Activated naive CD4-positive, alpha-beta T cell (primary cell): Measurements from ENCODE around the gene ANKS1B.
"Not testable (repeated sequence)": the region's sequence is repeated elsewhere in the genome, so short reads cannot be mapped to it uniquely, and the experiment has no call there.

Experiments used
- DNase-seq, 4 experiments: peaks; one replicate each; lab custom pipeline; 2025; lab: John Stamatoyannopoulos, UW

Gene ANKS1B

DNA sequence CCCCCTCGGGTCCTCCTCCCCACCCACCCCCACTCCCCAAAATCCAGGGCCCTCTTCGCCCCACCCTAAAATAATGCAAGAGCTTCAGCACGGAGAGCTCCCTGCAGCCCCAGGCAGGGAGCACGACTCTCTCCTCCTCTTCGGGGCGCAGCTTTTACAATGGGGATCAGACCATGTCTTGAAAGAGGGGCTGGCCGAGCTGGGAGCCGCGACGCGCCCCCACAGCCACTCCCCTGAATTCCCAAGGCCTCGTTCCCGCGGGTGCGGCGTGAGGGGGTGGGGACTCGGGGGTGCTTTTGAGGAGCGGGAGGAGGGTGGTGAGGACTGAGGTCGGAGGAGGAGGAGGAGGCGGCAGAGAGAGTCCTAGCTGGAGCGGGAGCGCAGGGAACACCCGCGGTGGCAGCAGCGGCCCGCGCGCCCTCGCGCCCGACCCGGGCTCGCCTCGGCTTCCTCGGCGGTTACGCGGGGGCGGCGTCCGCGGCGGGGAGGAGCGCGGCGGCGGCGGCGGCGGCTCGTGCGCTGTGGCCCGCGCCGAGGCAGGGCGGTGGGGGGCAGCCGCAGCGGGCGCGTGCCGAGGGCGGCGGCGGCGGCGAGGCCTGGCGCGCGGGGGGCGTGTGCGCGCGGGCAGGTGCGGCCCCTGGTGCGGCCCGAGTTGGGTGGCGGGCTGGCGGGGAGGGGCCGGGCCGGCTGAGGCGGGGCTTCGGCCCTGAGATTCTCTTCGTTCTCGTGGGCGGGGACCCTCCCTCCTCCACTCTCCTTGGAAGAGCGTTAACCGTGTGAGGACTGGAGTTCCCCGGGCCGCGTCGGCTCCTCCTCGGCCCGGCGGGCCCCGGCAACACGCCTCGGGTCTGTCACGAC, at the start of gene ANKS1B:
ANKS1B (minus strand) TSS at position 666 of the 858 bp plus-strand sequence. CDS start 699 bp downstream, outside the sequence.
- DNase-seq, result no peak

DNA sequence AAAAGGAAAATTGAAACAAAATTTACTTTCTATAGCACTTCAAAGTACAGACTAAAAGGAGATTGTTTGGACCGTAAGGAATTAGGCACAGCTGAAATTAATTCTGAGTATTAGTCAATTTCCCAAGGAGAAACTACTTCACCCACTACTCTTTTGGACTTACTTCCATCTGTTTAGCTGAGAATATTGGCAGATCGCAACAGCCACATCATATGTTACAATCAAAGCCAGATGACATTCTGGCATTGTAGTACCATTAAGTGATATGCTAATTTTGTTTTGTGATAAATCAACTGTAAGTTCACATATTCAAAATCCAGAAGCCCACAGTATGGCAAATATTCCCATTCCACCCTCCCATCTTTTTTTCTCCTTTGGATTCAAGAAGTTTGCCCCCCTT, 47.1 kb upstream of the ANKS1B start:
- DNase-seq, result no peak

DNA sequence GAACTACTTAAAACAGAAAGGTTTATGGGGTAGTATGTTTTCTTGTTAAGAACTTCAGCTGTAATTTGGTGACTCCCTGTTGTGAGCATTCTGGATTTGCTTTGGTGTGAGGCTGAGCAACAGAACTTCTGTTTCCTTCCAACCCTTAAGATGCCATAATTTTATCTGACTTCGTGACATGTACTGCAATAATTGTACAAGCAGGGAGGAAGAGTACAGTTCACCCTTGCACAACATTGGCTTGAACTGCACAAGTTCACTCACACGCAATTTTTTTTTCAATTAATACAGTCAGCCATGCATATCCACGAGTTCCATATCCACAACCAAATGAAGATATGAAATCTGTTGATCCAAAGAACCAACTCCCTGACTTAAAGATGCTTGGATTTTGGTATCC, 42.9 kb upstream of the ANKS1B start:
- DNase-seq, result no peak

DNA sequence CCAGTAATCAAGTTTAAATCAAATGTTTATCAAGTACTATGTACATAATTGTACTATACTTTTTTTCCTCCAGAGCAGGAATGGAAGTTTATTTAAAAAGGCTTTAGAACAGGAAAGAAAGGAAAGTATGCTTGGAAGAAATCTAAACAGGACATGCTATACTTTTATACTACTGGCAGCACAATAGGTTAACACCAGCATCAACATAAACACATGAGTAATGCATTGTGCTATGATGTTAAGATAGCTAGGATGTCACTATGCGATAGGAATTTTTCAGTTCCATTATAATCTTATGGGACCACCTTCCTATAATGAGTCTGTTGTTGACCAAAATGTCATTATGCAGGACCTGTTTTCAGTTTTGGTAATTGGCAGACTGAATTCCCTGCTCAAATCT, 41.5 kb upstream of the ANKS1B start:
- no peak for DNase-seq

DNA sequence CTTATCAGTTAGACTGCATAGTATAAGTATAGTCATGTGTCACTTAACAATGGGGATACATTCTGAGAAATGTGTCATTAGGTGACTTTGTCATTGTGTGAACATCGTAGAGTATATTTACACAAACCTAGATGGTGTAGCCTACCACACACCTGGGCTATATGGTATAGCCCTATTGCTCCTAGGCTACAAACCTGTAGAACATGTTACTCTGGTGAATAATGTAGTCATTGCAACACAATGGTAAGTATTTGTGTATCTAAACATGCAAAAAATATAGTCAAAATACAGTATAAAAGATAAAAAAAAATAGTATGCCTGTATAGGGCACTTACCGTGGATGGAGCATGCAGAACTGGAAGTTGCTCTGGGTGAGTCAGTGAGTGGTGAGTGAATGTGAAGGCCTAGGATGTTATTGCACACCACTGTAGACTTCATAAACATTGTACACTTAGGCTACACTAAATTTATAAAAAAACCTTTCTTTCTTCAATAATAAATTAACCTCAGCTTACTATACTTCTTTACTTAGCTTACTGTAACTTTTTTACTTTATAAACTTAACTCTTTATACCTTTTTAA, 40.3 kb upstream of the ANKS1B start:
- DNase-seq, result no peak

DNA sequence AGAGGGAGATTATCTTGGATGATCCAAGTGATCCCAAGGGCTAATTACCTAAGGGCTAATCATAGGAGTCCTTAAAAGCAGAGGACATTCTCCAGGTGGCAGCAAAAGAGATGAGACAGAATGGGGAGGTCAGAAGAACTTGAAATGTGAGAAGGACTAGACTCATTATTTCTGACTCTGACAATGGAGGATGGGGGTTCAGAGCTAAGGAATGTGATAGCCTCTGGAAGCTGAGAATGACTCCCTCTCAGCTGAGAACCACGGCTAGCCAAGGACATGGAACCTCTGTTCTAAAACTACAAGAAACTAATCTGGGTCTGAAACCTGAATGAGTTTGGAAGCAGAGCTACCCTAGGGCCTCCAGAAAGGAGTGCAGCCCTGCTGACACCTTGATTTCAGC, 35.6 kb upstream of the ANKS1B start:
- no peak for DNase-seq

DNA sequence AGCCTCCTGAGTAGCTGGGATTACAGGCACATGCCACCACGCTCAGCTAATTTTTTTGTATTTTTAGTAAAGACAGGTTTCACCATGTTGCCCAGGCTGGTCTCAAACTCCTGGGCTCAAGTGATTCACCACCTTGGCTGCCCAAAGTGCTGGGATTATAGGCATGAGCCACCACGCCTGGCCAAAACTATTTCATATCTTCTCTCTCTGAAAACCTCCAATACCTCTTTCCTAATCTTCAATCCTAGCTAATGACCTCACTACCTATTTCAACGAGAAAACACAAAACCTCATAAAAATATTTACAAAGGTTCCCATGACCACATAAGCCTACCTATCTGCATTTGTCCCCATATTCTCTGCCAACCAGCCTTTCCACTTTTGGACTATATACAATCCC, 32.3 kb upstream of the ANKS1B start:
- DNase-seq, result no peak

DNA sequence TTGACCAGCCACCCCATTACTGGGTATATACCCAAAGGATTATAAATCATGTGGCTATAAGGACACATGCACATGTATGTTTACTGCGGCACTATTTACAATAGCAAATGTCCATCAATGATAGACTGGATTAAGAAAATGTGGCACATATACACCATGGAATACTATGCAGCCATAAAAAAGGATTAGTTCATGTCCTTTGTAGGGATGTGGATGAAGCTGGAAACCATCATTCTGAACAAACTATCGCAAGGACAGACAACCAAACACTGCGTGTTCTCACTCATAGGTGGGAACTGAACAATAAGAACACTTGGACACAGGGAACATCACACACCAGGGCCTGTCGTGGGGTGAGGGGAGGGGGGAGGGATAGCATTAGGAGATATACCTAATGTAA, 31.6 kb upstream of the ANKS1B start:
- DNase-seq, result not testable (repeated sequence)

DNA sequence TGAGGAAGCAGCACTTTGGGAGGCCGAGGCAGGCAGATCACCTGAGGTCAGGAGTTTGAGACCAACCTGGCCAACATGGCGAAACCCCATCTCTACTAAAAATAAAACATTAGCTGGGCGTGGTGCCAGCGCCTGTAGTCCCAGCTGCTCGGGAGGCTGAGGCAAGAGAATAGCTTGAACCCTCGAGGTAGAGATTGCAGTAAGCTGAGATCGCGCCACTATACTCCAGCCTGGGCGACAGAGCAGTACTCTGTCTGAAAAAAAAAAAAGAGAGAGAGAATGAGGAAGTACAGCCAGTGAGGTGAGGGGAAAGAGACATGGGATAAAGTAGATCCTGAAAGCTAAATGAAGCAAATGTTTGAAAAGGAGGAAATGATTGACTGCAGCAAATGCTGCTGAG, 21.1 kb upstream of the ANKS1B start:
- not testable (repeated sequence) for DNase-seq

DNA sequence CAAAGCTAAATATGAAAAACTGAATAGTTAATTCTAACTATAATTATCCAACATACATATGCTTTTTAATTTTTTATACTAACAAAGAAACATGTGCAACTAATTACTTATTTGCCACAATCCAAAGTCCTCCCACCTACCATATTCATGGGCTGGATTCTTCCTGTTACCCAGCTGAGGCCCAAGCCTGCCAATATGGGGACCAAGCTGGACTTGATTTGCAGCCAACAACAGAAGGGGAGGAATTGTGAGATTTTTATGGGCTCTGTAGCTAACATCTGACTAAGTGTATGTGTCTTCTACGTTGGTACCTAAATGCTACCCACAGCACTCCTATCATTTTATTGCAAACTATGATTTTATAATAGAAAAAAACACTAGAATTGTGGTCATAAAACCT, 13.1 kb upstream of the ANKS1B start:
- no peak for DNase-seq

DNA sequence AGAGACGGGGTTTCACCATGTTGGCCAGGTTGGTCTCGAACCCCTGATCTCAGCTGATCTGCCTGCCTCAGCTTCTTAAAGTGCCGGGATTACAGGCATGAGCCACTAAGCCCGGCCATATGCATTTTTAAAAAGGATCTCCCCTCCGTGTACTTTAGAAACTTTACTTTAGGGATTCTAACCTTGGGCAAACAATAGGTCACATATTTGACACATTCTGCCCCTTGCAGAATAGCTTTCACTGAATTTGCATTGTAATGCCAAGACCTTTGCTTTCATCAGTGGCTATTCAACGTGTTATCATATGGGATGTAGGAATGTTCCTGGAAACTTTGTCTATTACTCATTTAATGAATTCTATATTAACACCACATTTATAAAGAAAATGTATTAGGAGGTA, 11.4 kb upstream of the ANKS1B start:
- no peak for DNase-seq

DNA sequence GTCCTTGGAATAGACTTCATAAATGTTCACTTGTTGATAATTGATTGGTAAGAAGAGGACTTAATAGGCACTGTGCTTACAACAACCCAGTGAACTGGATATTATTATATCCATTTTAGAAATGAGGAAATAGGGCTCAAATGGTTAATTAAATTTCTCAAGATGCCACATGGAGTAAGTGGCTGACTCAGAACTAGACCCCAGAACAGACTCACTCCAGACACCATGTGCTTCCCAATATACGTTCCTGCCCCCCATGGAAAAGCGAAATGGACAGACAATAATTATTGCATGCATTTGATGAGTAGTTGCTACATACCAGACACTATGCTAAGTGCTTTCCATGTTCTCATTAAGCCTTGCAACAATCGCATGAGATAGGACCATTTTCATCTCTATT, 895 bp upstream of the ANKS1B start:
- no peak for DNase-seq

DNA sequence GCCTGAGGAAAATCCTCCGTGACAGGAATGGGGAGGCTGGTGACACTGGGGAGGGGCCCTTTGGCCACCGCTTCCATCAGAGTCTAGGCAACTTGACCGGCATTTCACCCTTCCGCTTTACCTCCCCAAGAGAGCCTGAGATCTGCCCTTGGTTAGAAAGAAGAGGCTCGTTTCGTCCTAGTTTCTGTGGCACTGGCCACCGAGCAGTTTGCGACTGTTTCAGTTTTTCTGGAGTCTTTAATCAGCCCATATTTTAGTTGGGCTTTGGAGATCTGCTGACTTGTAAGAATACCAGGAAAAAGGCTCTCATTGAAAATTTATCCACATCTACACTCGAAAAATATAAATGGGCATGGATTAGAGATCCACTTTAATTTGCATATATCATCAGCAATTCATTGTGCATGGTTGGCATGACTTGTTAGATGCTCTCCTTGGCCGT, 414 bp upstream of the ANKS1B start:
- DNase-seq, result no peak

DNA sequence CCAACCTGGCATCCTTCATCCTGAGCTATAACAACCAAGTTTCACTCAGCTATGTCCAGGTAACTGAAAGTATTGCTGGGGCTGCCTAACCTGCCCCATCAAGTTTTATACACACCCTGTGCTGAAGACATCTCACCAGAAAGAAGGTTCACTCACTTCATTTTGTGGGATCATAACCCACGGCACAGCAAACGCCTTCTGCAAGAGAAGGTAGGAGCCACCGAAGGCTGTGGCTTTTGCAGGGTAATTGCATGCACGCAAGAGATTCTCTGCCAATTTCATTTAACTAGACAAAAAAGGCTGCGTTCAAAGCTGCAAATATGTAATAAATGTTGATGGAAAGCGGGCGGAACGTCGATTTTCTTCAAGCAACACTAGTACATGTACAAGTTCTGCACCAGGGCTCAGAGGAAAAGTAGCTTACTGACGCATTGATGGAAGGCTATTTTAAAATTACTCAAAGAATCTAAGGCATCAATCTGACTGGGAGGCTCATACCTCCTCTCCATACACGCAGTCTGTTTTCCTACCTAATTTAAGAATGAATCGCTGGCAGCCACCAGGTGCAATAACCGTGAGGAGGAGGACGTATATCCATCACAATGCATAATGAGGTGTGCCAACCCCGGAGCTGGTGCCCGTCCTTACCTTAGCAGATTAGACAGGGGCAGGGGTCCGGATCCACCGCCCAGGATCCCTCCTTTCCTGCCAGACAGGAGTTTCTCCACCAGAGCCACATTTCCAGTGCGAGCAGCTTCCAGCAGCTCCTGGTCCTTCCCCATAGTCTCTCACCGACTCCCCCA, 1.1 kb downstream of the ANKS1B start:
- no peak for DNase-seq

DNA sequence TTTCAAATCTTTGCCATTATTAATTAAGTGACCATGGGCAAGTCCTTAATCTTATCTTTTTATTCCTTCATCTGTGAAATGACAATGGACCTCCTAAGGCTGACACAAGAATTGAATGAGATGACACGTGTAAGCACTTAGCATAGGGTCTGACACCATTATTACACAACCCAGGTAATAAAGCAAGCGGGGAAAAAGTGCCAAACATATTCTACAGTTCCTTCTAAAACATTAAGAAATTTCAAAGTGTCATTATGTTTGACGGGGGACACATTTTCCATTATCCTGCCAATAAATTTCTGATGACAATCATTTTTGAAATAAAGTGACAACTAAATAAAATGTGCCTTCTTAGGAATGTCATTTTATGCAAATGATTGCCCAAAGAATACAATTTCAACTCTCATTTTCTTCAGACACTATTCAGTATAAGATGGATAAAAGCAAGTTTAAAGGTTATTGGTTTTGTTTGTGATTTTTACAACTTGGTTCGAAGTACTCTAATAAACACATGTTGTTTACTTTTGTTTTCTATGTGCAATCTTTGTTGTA, 3.0 kb downstream of the ANKS1B start:
- DNase-seq, result no peak

DNA sequence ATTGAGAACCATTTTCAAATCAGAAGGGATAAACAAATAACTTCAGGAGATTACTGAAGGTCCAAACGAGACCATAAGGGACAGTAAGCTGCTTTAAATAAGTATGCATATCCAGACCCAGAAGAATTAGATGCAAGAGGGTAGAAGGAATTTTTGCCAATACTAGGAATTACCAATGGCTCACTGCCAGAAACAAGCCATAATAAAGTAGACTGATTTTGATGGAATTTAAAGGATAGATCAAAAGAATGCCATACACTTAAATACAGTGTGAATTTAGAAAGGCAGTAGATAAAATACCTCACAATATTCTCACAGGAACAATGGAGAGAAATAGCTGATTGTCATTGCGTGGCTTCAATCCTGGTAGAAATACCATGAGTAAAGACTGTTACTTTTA, 5.3 kb downstream of the ANKS1B start:
- DNase-seq, result no peak

DNA sequence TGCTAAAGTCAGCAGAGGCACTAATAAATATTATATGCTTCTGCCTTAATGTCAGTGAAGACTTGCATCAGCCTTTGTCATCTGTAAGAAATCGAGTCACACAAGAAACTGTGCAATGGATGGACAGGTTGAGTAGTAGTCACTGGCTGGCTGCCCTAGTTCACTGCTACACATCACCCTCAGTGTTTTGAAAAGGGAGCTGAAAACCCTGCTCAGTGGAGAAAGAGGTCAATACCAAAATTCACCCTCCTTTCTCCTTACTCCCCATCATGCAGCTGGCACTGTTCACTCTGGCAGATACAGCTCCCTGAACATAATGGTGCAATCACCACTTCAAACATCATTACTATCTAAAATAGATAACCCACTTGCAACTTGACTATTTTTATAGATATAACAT, 6.6 kb downstream of the ANKS1B start:
- DNase-seq, result no peak

DNA sequence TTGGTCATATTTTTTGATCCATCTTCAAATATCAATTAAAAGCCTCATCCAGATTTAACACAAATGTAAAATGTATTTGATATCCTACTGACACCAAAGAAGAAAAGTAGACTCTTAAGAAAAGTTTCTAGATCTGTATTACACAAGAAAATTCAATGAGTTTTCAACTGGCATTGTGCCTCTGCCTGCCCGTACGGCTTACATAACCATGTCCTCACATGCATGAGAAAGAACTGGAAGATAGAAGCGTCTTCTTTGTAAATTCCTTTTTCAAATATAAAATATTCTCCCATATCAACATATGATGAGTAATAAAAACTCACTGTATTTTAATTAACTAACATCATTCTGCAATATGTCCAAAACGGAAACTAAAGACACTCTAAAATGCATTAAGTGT, 7.2 kb downstream of the ANKS1B start:
- DNase-seq, result no peak

DNA sequence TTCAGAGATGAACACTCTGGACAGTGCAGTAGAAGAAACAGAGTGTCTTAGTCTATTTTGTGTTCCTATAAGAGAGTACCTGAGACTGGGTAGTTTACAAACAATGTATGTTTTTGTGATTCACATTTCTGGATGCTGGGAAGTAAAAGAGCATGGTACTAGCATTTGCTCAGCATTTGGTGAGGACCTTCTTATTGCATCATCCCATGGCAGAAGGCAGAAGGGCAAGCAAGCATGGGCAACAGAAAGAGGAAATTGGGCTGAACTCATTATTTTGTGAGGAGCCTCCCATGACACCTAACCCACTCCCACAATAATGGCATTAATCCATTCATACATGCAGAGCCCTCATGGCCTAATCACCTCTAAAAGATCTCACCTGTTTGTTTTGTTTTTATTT, 8.0 kb downstream of the ANKS1B start:
- no peak for DNase-seq

DNA sequence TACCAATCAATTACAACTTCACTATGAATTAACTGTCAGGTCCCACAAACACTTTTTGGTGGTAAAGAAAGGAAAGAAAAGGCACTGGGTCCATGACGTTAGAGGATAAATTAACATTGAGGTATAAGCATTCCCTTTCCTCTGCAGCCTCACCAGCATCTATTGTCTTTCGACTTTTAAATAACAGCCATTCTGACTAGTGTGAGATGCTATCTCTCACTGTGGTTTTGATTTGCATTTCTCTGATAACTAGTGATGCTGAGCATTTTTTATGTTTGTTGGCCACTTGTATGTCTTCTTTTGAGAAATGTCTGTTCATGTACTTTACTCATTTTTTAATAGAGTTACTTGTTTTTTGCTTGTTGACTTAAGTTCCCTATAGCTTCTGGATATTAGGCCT, 9.4 kb downstream of the ANKS1B start:
- no peak for DNase-seq

DNA sequence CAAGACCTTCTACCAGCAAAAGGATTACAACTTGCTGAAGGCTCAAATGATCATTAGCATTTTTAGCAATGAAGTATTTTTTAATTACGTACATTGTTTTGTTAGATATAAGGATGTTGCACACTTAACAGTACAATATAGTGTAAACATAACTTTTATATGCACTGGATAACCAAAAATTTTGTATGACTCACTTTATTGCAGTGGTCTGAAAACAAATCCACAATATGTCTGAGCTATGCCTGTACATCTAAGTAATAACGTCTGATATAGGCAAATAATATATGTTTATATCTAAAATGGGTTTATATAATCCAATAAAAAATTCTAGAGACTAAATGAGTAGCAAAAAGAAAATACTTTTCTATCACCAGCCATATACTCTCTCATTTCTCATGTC, 10.6 kb downstream of the ANKS1B start:
- DNase-seq, result no peak

DNA sequence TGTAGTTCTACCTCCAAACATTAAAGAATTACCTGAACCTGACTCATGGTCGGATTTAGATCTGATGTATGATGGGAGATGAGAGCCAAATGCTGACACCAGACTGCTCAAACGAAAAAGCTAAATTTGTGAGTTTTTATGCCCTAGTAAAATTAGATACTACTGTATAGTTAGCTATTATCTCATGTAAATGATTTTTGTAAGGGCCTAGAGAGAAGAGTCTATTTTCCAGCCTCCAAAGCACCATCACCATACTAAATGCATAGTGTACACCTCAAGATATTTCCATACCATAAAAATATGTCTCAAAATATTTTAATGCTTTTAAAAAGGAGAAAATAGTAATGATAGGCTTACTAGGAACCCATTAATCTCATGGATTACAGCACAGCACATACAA, 18.3 kb downstream of the ANKS1B start:
- no peak for DNase-seq

DNA sequence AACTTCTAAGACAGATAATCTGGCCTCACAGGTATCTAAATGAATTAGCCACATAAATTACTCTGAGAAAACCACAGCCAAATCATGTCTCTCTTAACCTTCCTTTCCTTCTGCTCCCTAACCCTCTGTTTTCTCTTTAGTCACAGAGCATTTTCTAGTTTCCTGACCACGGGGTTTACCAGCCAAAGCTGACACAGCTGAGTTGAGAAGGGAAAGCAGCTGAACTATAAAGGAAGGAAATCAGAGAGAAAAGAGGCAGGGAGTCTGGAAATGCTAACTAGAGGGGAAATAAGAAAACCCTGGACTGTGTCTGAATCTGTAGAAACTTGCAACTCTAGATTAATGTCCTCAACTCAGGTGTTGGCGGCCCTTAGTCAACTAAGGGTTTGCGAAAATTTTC, 24.4 kb downstream of the ANKS1B start:
- no peak for DNase-seq
